Smooth muscle cell (in vitro differentiated cells): Measurements from ENCODE around the gene MTFMT. TPM values are rescaled to one million over a fixed set of nuclear protein-coding genes. Genes with fewer than 3 reads are reported as not detected.

ENCODE experiments used
- DNase-seq: peaks from one replicate; lab custom pipeline; 2025; ENCODE audit not compliant: unreplicated experiment; lab: John Stamatoyannopoulos, UW
- H2AFZ ChIP-seq: fragments of 200-600 bp; sonication (generic); 2 replicates; pipeline ENCODE4 v1.6.0; 2016; ENCODE audit warnings: antibody characterized with exemption, low read depth, mild to moderate bottlenecking
- H3F3A ChIP-seq: fragments of 200-600 bp; sonication (generic); 2 replicates; pipeline ENCODE4 v1.6.0; 2017; ENCODE audit warnings: antibody characterized with exemption, low read depth
- H3K27ac ChIP-seq: fragments of 200-600 bp; sonication (generic); 2 replicates; pipeline ENCODE4 v1.5.1; 2016; ENCODE audit warnings: low read depth, mild to moderate bottlenecking
- H3K27me3 ChIP-seq: fragments of 200-600 bp; sonication (generic); 2 replicates; pipeline ENCODE4 v1.6.1; 2016; ENCODE audit warnings: low read depth, mild to moderate bottlenecking
- H3K36me3 ChIP-seq: fragments of 200-600 bp; sonication (generic); 2 replicates; pipeline ENCODE4 v1.5.1; 2016; ENCODE audit warnings: low read depth
- H3K4me1 ChIP-seq: fragments of 200-600 bp; sonication (generic); 2 replicates; pipeline ENCODE4 v1.5.1; 2016; ENCODE audit warnings: low read depth
- H3K4me2 ChIP-seq: fragments of 200-600 bp; sonication (generic); 2 replicates; pipeline ENCODE4 v1.6.0; 2016; ENCODE audit warnings: mild to moderate bottlenecking
- H3K4me3 ChIP-seq: fragments of 200-600 bp; sonication (generic); 2 replicates; pipeline ENCODE4 v1.5.1; 2016; ENCODE audit warnings: mild to moderate bottlenecking
- H3K79me2 ChIP-seq: fragments of 200-600 bp; sonication (generic); 2 replicates; pipeline ENCODE4 v1.6.0; 2016; ENCODE audit warnings: low read depth, mild to moderate bottlenecking
- H3K9ac ChIP-seq: fragments of 200-600 bp; sonication (generic); 2 replicates; pipeline ENCODE4 v1.6.0; 2016; ENCODE audit warnings: low read depth
- H3K9me3 ChIP-seq: fragments of 200-600 bp; sonication (generic); replicated peaks from 2 replicates; pipeline ENCODE4 v1.5.1; 2016; ENCODE audit warnings: low read depth
- H4K20me1 ChIP-seq: fragments of 200-600 bp; sonication (generic); 2 replicates; pipeline ENCODE4 v1.6.0; 2016; ENCODE audit warnings: low read depth
- CTCF ChIP-seq: fragments of 200-600 bp; sonication (generic); IDR thresholded peaks from 2 replicates; pipeline ENCODE4 v1.5.1; 2017; ENCODE audit warnings: borderline replicate concordance, mild to moderate bottlenecking, antibody characterized with exemption; ENCODE audit not compliant: insufficient read depth, poor library complexity, severe bottlenecking
- WGBS: methylation state at CpG from one replicate; pipeline ENCODE4 v1.1.7; 2016; ENCODE audit warnings: low lambda C conversion rate; 5-methylcytosine and 5-hydroxymethylcytosine counted together
- polyA plus RNA-seq: library from polyadenylated mRNA; unstranded; fragments of >200 nt; fragmentation: Nextera tagmentation; extraction: Ambion mirVana; gene quantifications from 2 replicates; pipeline ENCODE4 v1.2.1, GENCODE V29; 2016
- total RNA-seq: library from RNA; depleted of rRNA; stranded (reverse); fragments of >200 nt; gene quantifications from 2 replicates; pipeline ENCODE4 v1.2.3, GENCODE V29; 2014

Gene MTFMT
- total and polyA plus RNA-seq, 2 experiments from 2014 or later, result 11.3 to 16.8 TPM

- Histone ChIP-seq H3K9ac (no peak overlapping the region), H3K4me1 (no peaks in the 10 kb centered on the region), H3F3A (no peaks in the 10 kb centered on the region), H3K27me3 (no peaks in the 10 kb centered on the region), H3K4me3 (no peak overlapping the region), H3K79me2 (no peaks in the 10 kb centered on the region), H3K27ac (no peak overlapping the region), H4K20me1 (no peaks in the 10 kb centered on the region), H3K36me3 (no peaks in the 10 kb centered on the region), H3K4me2 (no peak overlapping the region), H2AFZ (no peak overlapping the region), H3K9me3 (no peaks in the 10 kb centered on the region)
- peak; percentile 91 for TF ChIP-seq CTCF
- WGBS, result 79% methylated on average over 20 of the region's 26 CpGs
- DNase-seq, result no peak
Observed at GRCh38 chr15:65054333-65055200, 25.1 kb upstream of the MTFMT start.

GRCh38 chr15:65052956-65053355 is 23.5 kb upstream of the MTFMT start:
- WGBS, result 95% methylated on average over 2 of the region's 2 CpGs
- no peaks in the 10 kb centered on the region for H3K79me2 ChIP-seq
- no peaks in the 10 kb centered on the region for H4K20me1 ChIP-seq
- no peak overlapping the region for H3K4me2 ChIP-seq
- H3K36me3 ChIP-seq, result no peaks in the 10 kb centered on the region
- H3K4me1 ChIP-seq, result no peaks in the 10 kb centered on the region
- no peak overlapping the region for H2AFZ ChIP-seq
- no peak for DNase-seq
- no peak overlapping the region for H3K9ac ChIP-seq
- H3K27me3 ChIP-seq, result no peaks in the 10 kb centered on the region
- TF ChIP-seq CTCF, result no peak
- H3F3A ChIP-seq, result no peaks in the 10 kb centered on the region
- H3K27ac ChIP-seq, result no peak overlapping the region
- H3K4me3 ChIP-seq, result no peak overlapping the region
- H3K9me3 ChIP-seq, result no peaks in the 10 kb centered on the region

GRCh38 chr15:65051266-65051665 is 21.8 kb upstream of the MTFMT start:
- Histone ChIP-seq H4K20me1 (no peaks in the 10 kb centered on the region), H3K79me2 (no peaks in the 10 kb centered on the region), H3K27ac (no peak overlapping the region), H3F3A (no peaks in the 10 kb centered on the region), H3K36me3 (no peaks in the 10 kb centered on the region), H3K27me3 (no peaks in the 10 kb centered on the region), H3K4me3 (no peak overlapping the region), H3K9me3 (no peaks in the 10 kb centered on the region), H3K4me1 (no peaks in the 10 kb centered on the region), H3K4me2 (no peak overlapping the region), H2AFZ (no peak overlapping the region), H3K9ac (no peak overlapping the region)
- 98% methylated on average over 2 of the region's 2 CpGs for WGBS
- no peak for TF ChIP-seq CTCF
- DNase-seq, result no peak

DNA sequence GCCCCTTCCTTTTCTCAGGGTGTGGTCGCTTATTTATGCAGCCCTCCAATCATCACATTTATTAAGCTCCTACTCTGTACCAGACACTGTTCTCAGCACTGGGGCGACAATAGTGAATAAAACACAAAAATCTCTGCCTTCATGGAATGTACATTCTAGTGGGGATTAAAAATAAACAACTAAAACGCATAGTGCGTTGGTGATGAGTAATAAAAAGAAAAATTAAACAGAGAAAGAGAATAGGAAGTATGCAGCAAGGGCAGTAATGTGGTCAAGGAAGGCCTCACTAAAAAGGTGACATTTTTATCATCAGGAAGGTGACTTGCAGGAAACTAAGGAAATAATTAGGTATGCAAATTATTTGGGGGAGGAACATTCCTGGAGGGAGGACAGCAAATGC is 20.8 kb upstream of the MTFMT start:
- H2AFZ ChIP-seq, result no peak overlapping the region
- no peak overlapping the region for H3K4me3 ChIP-seq
- H3K9me3 ChIP-seq, result no peaks in the 10 kb centered on the region
- no peaks in the 10 kb centered on the region for H3K79me2 ChIP-seq
- 83% methylated on average over 4 of the region's 4 CpGs for WGBS
- no peak for TF ChIP-seq CTCF
- no peaks in the 10 kb centered on the region for H3K4me1 ChIP-seq
- H3K36me3 ChIP-seq, result no peaks in the 10 kb centered on the region
- H3F3A ChIP-seq, result no peaks in the 10 kb centered on the region
- H3K9ac ChIP-seq, result no peak overlapping the region
- no peak overlapping the region for H3K27ac ChIP-seq
- H4K20me1 ChIP-seq, result no peaks in the 10 kb centered on the region
- no peaks in the 10 kb centered on the region for H3K27me3 ChIP-seq
- no peak overlapping the region for H3K4me2 ChIP-seq
- DNase-seq, result no peak
